SK-N-SH treated with all-trans-retinoic acid at 6 μM for 48 hours (cell line): Measurements from ENCODE around the gene PSMD3.

Experiments
- ATAC-seq: fragments of 200-7000 bp; cut with Tn5 transposase; 3 replicates; pipeline ENCODE4 v1.9.1; 2020; ENCODE audit warnings: mild to moderate bottlenecking, moderate library complexity
- ARNTL ChIP-seq: fragments of 450-650 bp; formaldehyde crosslinking; IDR thresholded peaks from 2 replicates; pipeline ENCODE4 v1.5.0; 2020; ENCODE audit warnings: low read depth, mild to moderate bottlenecking, moderate library complexity, borderline replicate concordance
- BACH2 ChIP-seq: fragments of 250-450 bp; sonication (Bioruptor Pico); IDR thresholded peaks from 2 replicates; pipeline ENCODE4 v1.9.0; 2021; ENCODE audit warnings: mild to moderate bottlenecking, borderline replicate concordance
- CSDC2 ChIP-seq: fragments of 250-450 bp; sonication (Bioruptor Pico); IDR thresholded peaks from 2 replicates; pipeline ENCODE4 v1.5.0; 2020; ENCODE audit warnings: mild to moderate bottlenecking, moderate library complexity
- ESRRG ChIP-seq: fragments of 250-450 bp; sonication (Bioruptor Pico); IDR thresholded peaks from 2 replicates; pipeline ENCODE4 v1.6.1; 2021; ENCODE audit warnings: mild to moderate bottlenecking
- GLIS3 ChIP-seq: fragments of 250-450 bp; sonication (Bioruptor Pico); IDR thresholded peaks from 2 replicates; pipeline ENCODE4 v1.5.0; 2020; ENCODE audit warnings: mild to moderate bottlenecking, moderate library complexity
- ISL1 ChIP-seq: fragments of 250-450 bp; sonication (Bioruptor Pico); IDR thresholded peaks from 2 replicates; pipeline ENCODE4 v2.1.2; 2022; ENCODE audit warnings: mild to moderate bottlenecking, moderate library complexity
- OSR1 ChIP-seq: fragments of 250-450 bp; sonication (Bioruptor Pico); IDR thresholded peaks from 2 replicates; pipeline ENCODE4 v1.8.0; 2022; ENCODE audit warnings: moderate library complexity, mild to moderate bottlenecking, inconsistent platforms
- PPARA ChIP-seq: fragments of 250-450 bp; sonication (Bioruptor Pico); IDR thresholded peaks from 2 replicates; pipeline ENCODE4 v1.5.0; 2020; ENCODE audit warnings: mild to moderate bottlenecking, borderline replicate concordance
- RARB ChIP-seq: fragments of 250-450 bp; sonication (Bioruptor Pico); IDR thresholded peaks from 2 replicates; pipeline ENCODE4 v1.8.0; 2021; ENCODE audit warnings: mild to moderate bottlenecking, moderate library complexity
- SNAI2 ChIP-seq: fragments of 250-450 bp; sonication (Bioruptor Pico); IDR thresholded peaks from 2 replicates; pipeline ENCODE4 v1.5.0; 2020; ENCODE audit warnings: mild to moderate bottlenecking, moderate library complexity
- TCF4 ChIP-seq: fragments of 250-450 bp; sonication (Bioruptor Pico); IDR thresholded peaks from 2 replicates; pipeline ENCODE4 v1.8.0; 2021; ENCODE audit warnings: mild to moderate bottlenecking, moderate library complexity, borderline replicate concordance
- TOX ChIP-seq: fragments of 250-450 bp; sonication (Bioruptor Pico); IDR thresholded peaks from 2 replicates; pipeline ENCODE4 v1.8.0; 2021; ENCODE audit warnings: mild to moderate bottlenecking, moderate library complexity, borderline replicate concordance
- ZFP3 ChIP-seq: fragments of 250-450 bp; sonication (Bioruptor Pico); IDR thresholded peaks from 2 replicates; pipeline ENCODE4 v1.5.0; 2020; ENCODE audit warnings: mild to moderate bottlenecking, moderate library complexity
- ZFP30 ChIP-seq: fragments of 450-650 bp; formaldehyde crosslinking; IDR thresholded peaks from 2 replicates; pipeline ENCODE4 v1.5.0; 2022; ENCODE audit warnings: mild to moderate bottlenecking, moderate library complexity
- ZNF565 ChIP-seq: fragments of 450-650 bp; formaldehyde crosslinking; conservative IDR thresholded peaks from 2 replicates; pipeline ENCODE4 v1.5.0; 2020; ENCODE audit warnings: low read depth, mild to moderate bottlenecking, moderate library complexity
- ZNF70 ChIP-seq: fragments of 450-650 bp; formaldehyde crosslinking; IDR thresholded peaks from 2 replicates; pipeline ENCODE4 v1.5.0; 2020; ENCODE audit warnings: mild to moderate bottlenecking, moderate library complexity
- TF ChIP-seq, protein P1 (sequence below): fragments of 250-450 bp; sonication (Bioruptor Pico); IDR thresholded peaks from 2 replicates; pipeline ENCODE4 v1.8.0; 2020; ENCODE audit warnings: mild to moderate bottlenecking, moderate library complexity, borderline replicate concordance
- TF ChIP-seq, protein P2 (sequence below): fragments of 250-450 bp; sonication (Bioruptor Pico); IDR thresholded peaks from 2 replicates; pipeline ENCODE4 v1.5.1; 2020; ENCODE audit warnings: low read depth, mild to moderate bottlenecking, moderate library complexity
- TF ChIP-seq, protein P3 (sequence below): fragments of 250-450 bp; sonication (Bioruptor Pico); IDR thresholded peaks from 2 replicates; pipeline ENCODE4 v1.5.1; 2021; ENCODE audit warnings: mild to moderate bottlenecking, moderate library complexity
- TF ChIP-seq, protein P4 (sequence below): fragments of 250-450 bp; sonication (Bioruptor Pico); IDR thresholded peaks from 2 replicates; pipeline ENCODE4 v1.5.0; 2020; ENCODE audit warnings: mild to moderate bottlenecking, moderate library complexity
- TF ChIP-seq, protein P5 (sequence below): fragments of 250-450 bp; sonication (Bioruptor Pico); IDR thresholded peaks from 2 replicates; pipeline ENCODE4 v1.8.0; 2021; ENCODE audit warnings: low read depth, mild to moderate bottlenecking, moderate library complexity, borderline replicate concordance

Gene PSMD3

DNA sequence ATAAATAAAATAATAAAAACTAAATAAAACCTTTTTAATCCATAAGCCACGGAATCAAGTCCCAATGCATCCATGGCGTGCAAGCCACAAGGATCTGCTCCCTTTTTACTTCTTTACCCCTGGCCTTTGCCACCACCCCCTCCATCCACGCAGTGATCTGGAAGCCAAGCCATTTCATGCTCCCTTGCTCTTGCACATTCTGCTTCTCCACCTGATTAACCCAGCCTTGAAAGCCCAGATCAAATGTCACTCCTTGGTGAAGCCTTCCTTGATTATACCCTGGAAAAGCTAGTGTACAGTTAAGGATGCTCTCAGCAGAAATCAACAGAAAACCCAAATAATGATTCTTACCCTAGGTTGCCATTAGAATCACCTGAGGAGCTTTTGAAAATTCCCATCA lies 43.2 kb upstream of the PSMD3 start:
- ATAC-seq = no peak
- no peak for TF ChIP-seq ZFP30 (CRISPR knock-in tag)
- TF ChIP-seq, protein P1, sequence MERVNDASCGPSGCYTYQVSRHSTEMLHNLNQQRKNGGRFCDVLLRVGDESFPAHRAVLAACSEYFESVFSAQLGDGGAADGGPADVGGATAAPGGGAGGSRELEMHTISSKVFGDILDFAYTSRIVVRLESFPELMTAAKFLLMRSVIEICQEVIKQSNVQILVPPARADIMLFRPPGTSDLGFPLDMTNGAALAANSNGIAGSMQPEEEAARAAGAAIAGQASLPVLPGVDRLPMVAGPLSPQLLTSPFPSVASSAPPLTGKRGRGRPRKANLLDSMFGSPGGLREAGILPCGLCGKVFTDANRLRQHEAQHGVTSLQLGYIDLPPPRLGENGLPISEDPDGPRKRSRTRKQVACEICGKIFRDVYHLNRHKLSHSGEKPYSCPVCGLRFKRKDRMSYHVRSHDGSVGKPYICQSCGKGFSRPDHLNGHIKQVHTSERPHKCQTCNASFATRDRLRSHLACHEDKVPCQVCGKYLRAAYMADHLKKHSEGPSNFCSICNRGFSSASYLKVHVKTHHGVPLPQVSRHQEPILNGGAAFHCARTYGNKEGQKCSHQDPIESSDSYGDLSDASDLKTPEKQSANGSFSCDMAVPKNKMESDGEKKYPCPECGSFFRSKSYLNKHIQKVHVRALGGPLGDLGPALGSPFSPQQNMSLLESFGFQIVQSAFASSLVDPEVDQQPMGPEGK = no peak
- no peak for TF ChIP-seq PPARA (CRISPR knock-in tag)
- no peak for TF ChIP-seq ZNF70 (CRISPR knock-in tag)

DNA sequence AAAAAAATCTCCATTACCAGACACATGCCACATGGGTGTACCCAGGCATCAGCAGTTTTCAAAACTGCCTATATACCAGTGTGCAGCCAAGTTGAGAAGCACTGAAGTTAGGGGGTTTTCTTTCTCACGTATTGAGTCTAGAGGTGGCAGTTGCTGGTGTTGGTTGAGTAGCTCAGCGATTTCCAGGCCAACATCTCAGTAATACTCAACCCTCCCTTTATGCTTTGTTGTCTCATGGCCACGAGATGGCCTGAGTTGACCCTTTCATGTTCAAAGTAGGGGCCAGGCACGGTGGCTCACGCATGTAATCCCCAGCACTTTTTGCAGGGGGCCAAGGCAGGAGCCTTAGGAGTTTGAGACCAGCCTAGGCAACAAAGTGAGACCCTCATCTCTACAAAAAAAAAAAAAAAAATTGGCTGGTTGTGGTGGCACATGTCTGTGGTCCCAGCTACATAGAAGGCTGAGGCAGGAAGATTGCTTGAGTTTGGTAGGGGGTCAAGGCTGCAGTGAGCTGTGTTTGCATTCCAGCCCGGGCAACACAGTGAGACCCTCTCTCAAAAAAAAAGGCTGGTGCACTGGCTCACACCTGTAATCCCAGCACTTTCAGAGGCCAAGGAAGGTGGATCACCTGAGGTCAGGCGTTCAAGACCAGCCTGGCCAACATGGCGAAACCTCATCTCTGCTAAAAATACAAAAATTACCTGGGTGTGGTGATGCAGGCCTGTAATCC lies 42.3 kb upstream of the PSMD3 start:
- TF ChIP-seq ZFP3 (CRISPR knock-in tag) = no peak
- no peak for TF ChIP-seq BACH2
- no peak for TF ChIP-seq TOX (CRISPR knock-in tag)
- TF ChIP-seq SNAI2 (CRISPR knock-in tag) = no peak
- TF ChIP-seq, protein P2, sequence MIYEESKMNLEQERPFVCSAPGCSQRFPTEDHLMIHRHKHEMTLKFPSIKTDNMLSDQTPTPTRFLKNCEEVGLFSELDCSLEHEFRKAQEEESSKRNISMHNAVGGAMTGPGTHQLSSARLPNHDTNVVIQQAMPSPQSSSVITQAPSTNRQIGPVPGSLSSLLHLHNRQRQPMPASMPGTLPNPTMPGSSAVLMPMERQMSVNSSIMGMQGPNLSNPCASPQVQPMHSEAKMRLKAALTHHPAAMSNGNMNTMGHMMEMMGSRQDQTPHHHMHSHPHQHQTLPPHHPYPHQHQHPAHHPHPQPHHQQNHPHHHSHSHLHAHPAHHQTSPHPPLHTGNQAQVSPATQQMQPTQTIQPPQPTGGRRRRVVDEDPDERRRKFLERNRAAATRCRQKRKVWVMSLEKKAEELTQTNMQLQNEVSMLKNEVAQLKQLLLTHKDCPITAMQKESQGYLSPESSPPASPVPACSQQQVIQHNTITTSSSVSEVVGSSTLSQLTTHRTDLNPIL = no peak
- no peak for TF ChIP-seq ZFP30 (CRISPR knock-in tag)
- TF ChIP-seq CSDC2 (CRISPR knock-in tag) = no peak
- no peak for ATAC-seq

DNA sequence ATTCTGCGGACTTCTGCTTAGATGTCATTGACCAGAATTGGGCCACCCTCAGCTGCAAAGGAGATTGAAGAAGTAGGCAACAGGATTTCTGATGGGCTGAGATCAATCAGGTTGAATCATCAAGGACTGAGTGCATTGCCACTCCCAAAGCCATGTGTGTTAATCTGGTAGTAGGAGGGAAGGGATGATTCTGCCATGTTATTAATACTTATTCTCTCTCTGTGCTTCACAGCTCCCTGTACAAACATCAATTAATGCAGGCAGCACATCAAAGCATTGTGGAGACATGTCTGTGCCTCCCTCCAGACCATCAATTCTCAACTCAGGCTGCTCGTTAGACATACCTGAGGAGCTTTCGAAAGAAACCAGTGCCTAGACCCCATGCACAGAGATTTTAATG lies 41.5 kb upstream of the PSMD3 start:
- TF ChIP-seq, protein P3, sequence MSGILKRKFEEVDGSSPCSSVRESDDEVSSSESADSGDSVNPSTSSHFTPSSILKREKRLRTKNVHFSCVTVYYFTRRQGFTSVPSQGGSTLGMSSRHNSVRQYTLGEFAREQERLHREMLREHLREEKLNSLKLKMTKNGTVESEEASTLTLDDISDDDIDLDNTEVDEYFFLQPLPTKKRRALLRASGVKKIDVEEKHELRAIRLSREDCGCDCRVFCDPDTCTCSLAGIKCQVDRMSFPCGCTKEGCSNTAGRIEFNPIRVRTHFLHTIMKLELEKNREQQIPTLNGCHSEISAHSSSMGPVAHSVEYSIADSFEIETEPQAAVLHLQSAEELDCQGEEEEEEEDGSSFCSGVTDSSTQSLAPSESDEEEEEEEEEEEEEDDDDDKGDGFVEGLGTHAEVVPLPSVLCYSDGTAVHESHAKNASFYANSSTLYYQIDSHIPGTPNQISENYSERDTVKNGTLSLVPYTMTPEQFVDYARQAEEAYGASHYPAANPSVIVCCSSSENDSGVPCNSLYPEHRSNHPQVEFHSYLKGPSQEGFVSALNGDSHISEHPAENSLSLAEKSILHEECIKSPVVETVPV (CRISPR knock-in tag) = no peak
- no peak for TF ChIP-seq ZFP3 (CRISPR knock-in tag)
- TF ChIP-seq PPARA (CRISPR knock-in tag) = no peak
- TF ChIP-seq GLIS3 (CRISPR knock-in tag) = no peak
- TF ChIP-seq SNAI2 (CRISPR knock-in tag) = no peak
- no peak for TF ChIP-seq ESRRG (CRISPR knock-in tag)
- TF ChIP-seq TCF4 = no peak
- TF ChIP-seq BACH2 = no peak
- no peak for TF ChIP-seq TOX (CRISPR knock-in tag)
- TF ChIP-seq ARNTL (CRISPR knock-in tag) = no peak
- TF ChIP-seq, protein P2 = no peak
- no peak for TF ChIP-seq ZNF70 (CRISPR knock-in tag)
- TF ChIP-seq RARB = no peak
- no peak for TF ChIP-seq ISL1 (CRISPR knock-in tag)
- TF ChIP-seq, protein P4, sequence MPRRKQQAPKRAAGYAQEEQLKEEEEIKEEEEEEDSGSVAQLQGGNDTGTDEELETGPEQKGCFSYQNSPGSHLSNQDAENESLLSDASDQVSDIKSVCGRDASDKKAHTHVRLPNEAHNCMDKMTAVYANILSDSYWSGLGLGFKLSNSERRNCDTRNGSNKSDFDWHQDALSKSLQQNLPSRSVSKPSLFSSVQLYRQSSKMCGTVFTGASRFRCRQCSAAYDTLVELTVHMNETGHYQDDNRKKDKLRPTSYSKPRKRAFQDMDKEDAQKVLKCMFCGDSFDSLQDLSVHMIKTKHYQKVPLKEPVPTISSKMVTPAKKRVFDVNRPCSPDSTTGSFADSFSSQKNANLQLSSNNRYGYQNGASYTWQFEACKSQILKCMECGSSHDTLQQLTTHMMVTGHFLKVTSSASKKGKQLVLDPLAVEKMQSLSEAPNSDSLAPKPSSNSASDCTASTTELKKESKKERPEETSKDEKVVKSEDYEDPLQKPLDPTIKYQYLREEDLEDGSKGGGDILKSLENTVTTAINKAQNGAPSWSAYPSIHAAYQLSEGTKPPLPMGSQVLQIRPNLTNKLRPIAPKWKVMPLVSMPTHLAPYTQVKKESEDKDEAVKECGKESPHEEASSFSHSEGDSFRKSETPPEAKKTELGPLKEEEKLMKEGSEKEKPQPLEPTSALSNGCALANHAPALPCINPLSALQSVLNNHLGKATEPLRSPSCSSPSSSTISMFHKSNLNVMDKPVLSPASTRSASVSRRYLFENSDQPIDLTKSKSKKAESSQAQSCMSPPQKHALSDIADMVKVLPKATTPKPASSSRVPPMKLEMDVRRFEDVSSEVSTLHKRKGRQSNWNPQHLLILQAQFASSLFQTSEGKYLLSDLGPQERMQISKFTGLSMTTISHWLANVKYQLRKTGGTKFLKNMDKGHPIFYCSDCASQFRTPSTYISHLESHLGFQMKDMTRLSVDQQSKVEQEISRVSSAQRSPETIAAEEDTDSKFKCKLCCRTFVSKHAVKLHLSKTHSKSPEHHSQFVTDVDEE (CRISPR knock-in tag) = no peak
- TF ChIP-seq ZNF565 (CRISPR knock-in tag) = no peak
- no peak for TF ChIP-seq ZFP30 (CRISPR knock-in tag)
- TF ChIP-seq, protein P5, sequence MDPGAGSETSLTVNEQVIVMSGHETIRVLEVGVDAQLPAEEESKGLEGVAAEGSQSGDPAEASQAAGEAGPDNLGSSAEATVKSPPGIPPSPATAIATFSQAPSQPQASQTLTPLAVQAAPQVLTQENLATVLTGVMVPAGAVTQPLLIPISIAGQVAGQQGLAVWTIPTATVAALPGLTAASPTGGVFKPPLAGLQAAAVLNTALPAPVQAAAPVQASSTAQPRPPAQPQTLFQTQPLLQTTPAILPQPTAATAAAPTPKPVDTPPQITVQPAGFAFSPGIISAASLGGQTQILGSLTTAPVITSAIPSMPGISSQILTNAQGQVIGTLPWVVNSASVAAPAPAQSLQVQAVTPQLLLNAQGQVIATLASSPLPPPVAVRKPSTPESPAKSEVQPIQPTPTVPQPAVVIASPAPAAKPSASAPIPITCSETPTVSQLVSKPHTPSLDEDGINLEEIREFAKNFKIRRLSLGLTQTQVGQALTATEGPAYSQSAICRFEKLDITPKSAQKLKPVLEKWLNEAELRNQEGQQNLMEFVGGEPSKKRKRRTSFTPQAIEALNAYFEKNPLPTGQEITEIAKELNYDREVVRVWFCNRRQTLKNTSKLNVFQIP (CRISPR knock-in tag) = no peak
- no peak for TF ChIP-seq OSR1

More for the DNA sequence above, 41.5 kb upstream of the PSMD3 start:
- no peak for ATAC-seq
